K562 (cell line): Measurements from ENCODE around the gene REM2. TPM values are rescaled to one million over a fixed set of nuclear protein-coding genes. Genes with fewer than 3 reads are reported as not detected.

Experiments
- ARID3A ChIP-seq: IDR thresholded peaks from 2 replicates; pipeline ENCODE4 v1.6.1; 2012; ENCODE audit warnings: low read depth, low read length, improper control_type of control experiment, borderline replicate concordance
- CREB1 ChIP-seq, 2 experiments: sonication (generic) in 1 of 2; formaldehyde crosslinking in 1 of 2; IDR thresholded peaks; 2 replicates each; pipeline versions ENCODE4 v1.6.1 to v1.8.0; 2012 to 2022; ENCODE audit warnings: inconsistent platforms in 1 of 2, mild to moderate bottlenecking in 1 of 2, missing genetic modification reagents in 1 of 2, moderate library complexity in 1 of 2
- HDAC1 ChIP-seq, 2 experiments: fragments of 450-650 bp; IDR thresholded peaks; 2 replicates each; pipeline ENCODE4 v1.6.1; 2016 to 2017; ENCODE audit warnings: inconsistent platforms in 1 of 2, mild to moderate bottlenecking in 1 of 2, moderate library complexity in 1 of 2
- HMGN3 ChIP-seq: IDR thresholded peaks from 2 replicates; pipeline ENCODE4 v1.6.1; 2011; ENCODE audit warnings: borderline replicate concordance, low read depth, mild to moderate bottlenecking, mixed read lengths, low read length; ENCODE audit not compliant: insufficient read length; ENCODE audit errors: extremely low read depth
- HOMEZ ChIP-seq: fragments of 250-450 bp; sonication (Bioruptor Pico); IDR thresholded peaks from 2 replicates; pipeline ENCODE4 v1.4.0; 2020; ENCODE audit warnings: mild to moderate bottlenecking, moderate library complexity
- PBX2 ChIP-seq, 2 experiments: IDR thresholded peaks in 1 of 2; conservative IDR thresholded peaks in 1 of 2; 2 replicates each; pipeline ENCODE4 v1.6.1; 2016; ENCODE audit warnings: low read depth in 2 of 2, mild to moderate bottlenecking in 1 of 2, missing compliant biosample characterization in 1 of 2, missing genetic modification characterization in 1 of 2, moderate library complexity in 1 of 2
- RFX1 ChIP-seq: fragments of 450-650 bp; IDR thresholded peaks from 2 replicates; pipeline ENCODE4 v1.6.1; 2016; ENCODE audit warnings: mild to moderate bottlenecking, moderate library complexity
- RNF2 ChIP-seq: sonication (generic); IDR thresholded peaks from 2 replicates; pipeline ENCODE4 v1.6.1; 2016
- RREB1 ChIP-seq: fragments of 250-450 bp; sonication (Bioruptor Pico); IDR thresholded peaks from 2 replicates; pipeline ENCODE4 v1.4.0; 2020
- ZBTB7A ChIP-seq: IDR thresholded peaks from 2 replicates; pipeline ENCODE4 v1.6.1; 2011; ENCODE audit warnings: low read depth, mild to moderate bottlenecking, low read length, moderate library complexity, borderline replicate concordance; ENCODE audit not compliant: control insufficient read depth
- ZEB2 ChIP-seq: fragments of 450-650 bp; IDR thresholded peaks from 2 replicates; pipeline ENCODE4 v1.6.1; 2016
- ZNF583 ChIP-seq: fragments of 250-450 bp; sonication (Bioruptor Pico); IDR thresholded peaks from 2 replicates; pipeline ENCODE4 v1.4.0; 2020
- ZNF76 ChIP-seq: fragments of 250-450 bp; sonication (Bioruptor Pico); IDR thresholded peaks from 2 replicates; pipeline ENCODE4 v1.4.0; 2020; ENCODE audit warnings: mild to moderate bottlenecking, moderate library complexity, borderline replicate concordance
- ZSCAN29 ChIP-seq: fragments of 450-650 bp; IDR thresholded peaks from 2 replicates; pipeline ENCODE4 v1.6.1; 2017
- polyA plus RNA-seq, 8 experiments: library from polyadenylated mRNA; depleted of rRNA in 4 of 8; stranded (reverse) in 5 of 8; unstranded in 3 of 8; fragments of >200 nt; fragmentation: Nextera tagmentation in 2 of 8; fragmentation: Illumina TruSeq in 1 of 8; extraction: Ambion mirVana in 2 of 8; extraction: Trizol in 1 of 8; gene quantifications; 2 replicates each; pipeline versions ENCODE4 v1.2.1 to v1.2.3, GENCODE V29; 2011 to 2014; ENCODE audit warnings: inconsistent platforms in 1 of 8, missing spikeins in 1 of 8
- total RNA-seq, 7 experiments: library from RNA; depleted of rRNA in 6 of 7; stranded (reverse); fragments of >200 nt in 6 of 7; fragmentation: Illumina TruSeq in 2 of 7; extraction: Trizol in 2 of 7; gene quantifications; 2 replicates each; pipeline versions ENCODE4 v1.2.1 to v1.2.3, GENCODE V29; 2011 to 2021; ENCODE audit warnings: low replicate concordance in 1 of 7

REM2 gene
- total and polyA plus RNA-seq, 9 of the 15 experiments (the other 6 are each of a cell fraction or from before 2014, with no cell fraction given): 0.18 to 1.0 (median 0.38) TPM

- TF ChIP-seq RREB1: 0 out of 2 replicates have a peak, but pooled peaks have one; percentile 8
- TF ChIP-seq ZSCAN29: peak; percentile 57; the same call in 1 of the 2 replicates
- no peak for TF ChIP-seq RFX1
- TF ChIP-seq HMGN3: no peak
- TF ChIP-seq HDAC1 (IDR thresholded peaks at IDR 0.05): no peak; a peak in 1 of 4 replicates
- TF ChIP-seq CREB1 (IDR thresholded peaks at IDR 0.05): no peak
- peak; percentile 12; the same call in 1 of the 2 replicates for TF ChIP-seq CREB1 (CRISPR knock-in tag; IDR thresholded peaks at IDR 0.05)
- 0 out of 2 replicates have a peak, but pooled peaks have one; percentile 28 for TF ChIP-seq ZNF583
- peak; percentile 71 for TF ChIP-seq ZEB2
- TF ChIP-seq ZBTB7A: 0 out of 2 replicates have a peak, but pooled peaks have one; percentile 1
- TF ChIP-seq ZNF76 (CRISPR knock-in tag): no peak
- no peak for TF ChIP-seq PBX2 (CRISPR knock-in tag; IDR thresholded peaks at IDR 0.05; ENCODE audit: low read depth)
- TF ChIP-seq PBX2 (tag; conservative IDR thresholded peaks at IDR 0.05; ENCODE audit: low read depth): no peak
- TF ChIP-seq RNF2: no peak
- 0 out of 2 replicates have a peak, but pooled peaks have one; percentile 52 for TF ChIP-seq HOMEZ
- peak; percentile 70; the same call in 1 of the 2 replicates for TF ChIP-seq ARID3A
These were observed 10.8 kb upstream of the REM2 start (continued) for GRCh38 chr14:22872033-22872832.
